ENCODE data around the gene SMYD3. TPM values are rescaled to one million over a fixed set of nuclear protein-coding genes. Genes with fewer than 3 reads are reported as not detected.

Gene SMYD3
- total RNA-seq, 3 donors from 2014 or later = 16.8 to 28.8 (median 19.5) TPM

DNA sequence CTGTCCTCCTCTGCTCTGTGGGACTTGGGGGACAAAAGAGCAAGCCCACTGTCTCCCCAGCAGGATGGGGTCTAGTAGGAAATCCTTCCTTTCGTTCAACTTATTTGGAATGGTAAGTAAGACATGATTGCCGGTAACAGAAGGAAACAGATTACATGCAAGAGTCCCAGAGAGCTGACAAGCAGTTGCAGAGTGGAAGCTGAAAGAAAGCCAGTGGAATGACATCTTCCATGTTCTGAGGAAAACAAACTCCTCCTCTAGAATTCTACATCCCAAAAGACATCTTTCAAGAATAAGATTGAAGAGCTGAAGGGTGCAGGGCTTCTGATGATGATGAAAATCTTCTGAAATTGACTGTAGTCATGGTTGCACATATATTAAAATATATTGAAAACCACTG, 732.9 kb downstream of the SMYD3 start:
- intact Hi-C loops (cut with DNase I; ENCODE audit: low total_unique reads) = no loop called here
- Histone ChIP-seq H3K4me3 (no peak overlapping the region), H3K4me1 (no peaks in the 10 kb centered on the region), H3K36me3 (no peaks in the 10 kb centered on the region), H3K9me3 (no peaks in the 10 kb centered on the region), H3K27me3 (no peaks in the 10 kb centered on the region), H3K27ac (no peak overlapping the region)
- TF ChIP-seq, protein P1, sequence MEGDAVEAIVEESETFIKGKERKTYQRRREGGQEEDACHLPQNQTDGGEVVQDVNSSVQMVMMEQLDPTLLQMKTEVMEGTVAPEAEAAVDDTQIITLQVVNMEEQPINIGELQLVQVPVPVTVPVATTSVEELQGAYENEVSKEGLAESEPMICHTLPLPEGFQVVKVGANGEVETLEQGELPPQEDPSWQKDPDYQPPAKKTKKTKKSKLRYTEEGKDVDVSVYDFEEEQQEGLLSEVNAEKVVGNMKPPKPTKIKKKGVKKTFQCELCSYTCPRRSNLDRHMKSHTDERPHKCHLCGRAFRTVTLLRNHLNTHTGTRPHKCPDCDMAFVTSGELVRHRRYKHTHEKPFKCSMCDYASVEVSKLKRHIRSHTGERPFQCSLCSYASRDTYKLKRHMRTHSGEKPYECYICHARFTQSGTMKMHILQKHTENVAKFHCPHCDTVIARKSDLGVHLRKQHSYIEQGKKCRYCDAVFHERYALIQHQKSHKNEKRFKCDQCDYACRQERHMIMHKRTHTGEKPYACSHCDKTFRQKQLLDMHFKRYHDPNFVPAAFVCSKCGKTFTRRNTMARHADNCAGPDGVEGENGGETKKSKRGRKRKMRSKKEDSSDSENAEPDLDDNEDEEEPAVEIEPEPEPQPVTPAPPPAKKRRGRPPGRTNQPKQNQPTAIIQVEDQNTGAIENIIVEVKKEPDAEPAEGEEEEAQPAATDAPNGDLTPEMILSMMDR (IDR thresholded peaks at IDR 0.05) = no peak
- TF ChIP-seq POLR2AphosphoS5 (IDR thresholded peaks at IDR 0.05) (no peak), POLR2A (IDR thresholded peaks at IDR 0.05) (no peak)
- no peak for DNase-seq (ENCODE audit: low spot score in 2 of 2)

GRCh38 chr1:245773344-245773743, 733.7 kb downstream of the SMYD3 start:
- Histone ChIP-seq H3K9me3 (no peaks in the 10 kb centered on the region), H3K4me1 (no peaks in the 10 kb centered on the region), H3K4me3 (no peak overlapping the region), H3K36me3 (no peaks in the 10 kb centered on the region), H3K27me3 (no peaks in the 10 kb centered on the region), H3K27ac (no peak overlapping the region)
- intact Hi-C loops (cut with DNase I; ENCODE audit: low total_unique reads) = no loop called here
- DNase-seq (ENCODE audit: low spot score in 2 of 2) = no peak
- TF ChIP-seq, protein P1 (IDR thresholded peaks at IDR 0.05) = no peak
- TF ChIP-seq POLR2AphosphoS5 (IDR thresholded peaks at IDR 0.05) (no peak), POLR2A (IDR thresholded peaks at IDR 0.05) (no peak)

DNA sequence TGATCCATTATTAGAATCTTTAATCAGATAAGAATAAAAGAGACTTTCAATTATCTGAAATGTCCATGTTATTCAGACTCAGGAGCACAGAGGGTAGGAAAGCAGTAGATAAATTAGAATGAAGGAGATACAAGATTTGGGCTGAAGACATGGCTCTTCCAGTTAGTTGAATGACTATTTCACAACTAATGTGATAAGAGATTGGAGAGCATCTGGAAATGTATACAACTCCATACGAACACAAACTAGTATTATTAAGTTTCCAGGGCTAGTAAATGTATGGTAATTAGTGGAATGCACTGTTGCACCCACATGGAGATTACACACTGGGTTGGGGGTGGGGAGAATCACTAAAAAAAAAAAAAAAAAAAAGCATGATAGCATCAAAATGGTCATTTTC, 734.3 kb downstream of the SMYD3 start:
- intact Hi-C loops (cut with DNase I; ENCODE audit: low total_unique reads) = no loop called here
- Histone ChIP-seq H3K27ac (no peak overlapping the region), H3K4me1 (no peaks in the 10 kb centered on the region), H3K9me3 (no peaks in the 10 kb centered on the region), H3K27me3 (no peaks in the 10 kb centered on the region), H3K36me3 (no peaks in the 10 kb centered on the region), H3K4me3 (no peak overlapping the region)
- TF ChIP-seq, protein P1 (IDR thresholded peaks at IDR 0.05) = no peak
- TF ChIP-seq POLR2A (IDR thresholded peaks at IDR 0.05) = no peak
- no peak for TF ChIP-seq POLR2AphosphoS5 (IDR thresholded peaks at IDR 0.05)
- no peak for DNase-seq (ENCODE audit: low spot score in 2 of 2)

GRCh38 chr1:245772325-245772724, 734.8 kb downstream of the SMYD3 start:
- Histone ChIP-seq H3K4me3 (no peak overlapping the region), H3K4me1 (no peaks in the 10 kb centered on the region), H3K27me3 (no peaks in the 10 kb centered on the region), H3K36me3 (no peaks in the 10 kb centered on the region), H3K9me3 (no peaks in the 10 kb centered on the region), H3K27ac (no peak overlapping the region)
- TF ChIP-seq POLR2A (IDR thresholded peaks at IDR 0.05) (no peak), POLR2AphosphoS5 (IDR thresholded peaks at IDR 0.05) (no peak)
- TF ChIP-seq, protein P1 (IDR thresholded peaks at IDR 0.05) = no peak
- intact Hi-C loops (cut with DNase I; ENCODE audit: low total_unique reads) = no loop called here
- DNase-seq (ENCODE audit: low spot score in 2 of 2) = no peak

GRCh38 chr1:245771511-245772281, 735.4 kb downstream of the SMYD3 start:
- no peaks in the 10 kb centered on the region for H3K27me3 ChIP-seq
- no peak overlapping the region for H3K27ac ChIP-seq
- no peak overlapping the region for H3K4me3 ChIP-seq
- intact Hi-C loops (cut with DNase I; ENCODE audit: low total_unique reads) = no loop called here
- no peaks in the 10 kb centered on the region for H3K9me3 ChIP-seq
- no peak for DNase-seq (ENCODE audit: low spot score in 2 of 2)
- no peaks in the 10 kb centered on the region for H3K36me3 ChIP-seq
- TF ChIP-seq POLR2AphosphoS5 (IDR thresholded peaks at IDR 0.05) = no peak
- TF ChIP-seq POLR2A (IDR thresholded peaks at IDR 0.05) = no peak
- TF ChIP-seq, protein P1 (IDR thresholded peaks at IDR 0.05) = no peak
- no peaks in the 10 kb centered on the region for H3K4me1 ChIP-seq
